ENCODE data around the gene MSH5.

The MSH5 gene

DNA sequence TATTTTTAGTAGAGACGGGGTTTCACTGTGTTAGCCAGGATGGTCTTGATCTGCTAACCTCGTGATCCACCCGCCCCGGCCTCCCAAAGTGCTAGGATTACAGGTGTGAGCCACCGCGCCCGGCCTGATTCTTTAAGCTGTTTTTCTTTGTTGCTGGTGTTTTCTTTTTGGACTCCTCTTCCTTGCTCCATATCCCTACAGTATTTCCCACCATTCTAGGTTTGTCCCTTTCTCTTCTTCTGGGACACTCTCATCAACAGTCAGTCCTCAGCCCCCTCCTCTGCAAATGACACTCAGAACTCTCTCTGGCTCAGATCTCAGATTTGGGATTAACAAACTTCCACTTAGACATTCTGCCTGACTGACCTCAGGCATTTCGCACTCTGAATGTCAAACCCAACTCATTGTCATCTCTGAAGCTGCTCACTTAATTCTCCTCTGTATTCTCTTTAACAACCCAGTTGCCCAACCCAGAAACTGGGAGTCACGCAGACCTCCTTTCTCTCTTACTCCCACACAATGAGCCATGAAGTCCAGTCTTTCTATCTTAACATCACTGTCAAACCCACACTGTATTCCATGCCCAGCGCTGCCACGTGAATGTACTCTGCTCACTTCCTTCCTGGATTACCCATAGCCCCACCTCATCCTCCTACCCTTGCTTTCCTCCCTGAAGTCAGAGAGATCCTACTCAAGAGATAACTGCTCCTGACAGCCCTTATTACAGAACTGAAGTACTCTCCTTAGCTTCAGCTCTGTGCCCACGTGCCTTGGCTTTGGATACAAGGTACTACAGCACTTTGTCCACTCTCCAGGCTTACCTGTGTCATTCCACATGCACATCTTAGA lies 14.1 kb upstream of the MSH5 start:
- no peak overlapping the region for H3K4me3 ChIP-seq
- no peak overlapping the region for H3K27ac ChIP-seq

GRCh38 chr6:31727034-31727716 lies 12.6 kb upstream of the MSH5 start:
- TF ChIP-seq CTCF (IDR thresholded peaks at IDR 0.05) = no peak
- H3K4me3 ChIP-seq = peak overlapping the region; percentile 91
- DNase-seq (ENCODE audit: low spot score) = no peak
- peak overlapping the region; percentile 86 to 99 for H3K27ac ChIP-seq

More for the DNA sequence above, 14.1 kb upstream of the MSH5 start:
- TF ChIP-seq CTCF (IDR thresholded peaks at IDR 0.05) = no peak
- DNase-seq (ENCODE audit: low spot score) = no peak

DNA sequence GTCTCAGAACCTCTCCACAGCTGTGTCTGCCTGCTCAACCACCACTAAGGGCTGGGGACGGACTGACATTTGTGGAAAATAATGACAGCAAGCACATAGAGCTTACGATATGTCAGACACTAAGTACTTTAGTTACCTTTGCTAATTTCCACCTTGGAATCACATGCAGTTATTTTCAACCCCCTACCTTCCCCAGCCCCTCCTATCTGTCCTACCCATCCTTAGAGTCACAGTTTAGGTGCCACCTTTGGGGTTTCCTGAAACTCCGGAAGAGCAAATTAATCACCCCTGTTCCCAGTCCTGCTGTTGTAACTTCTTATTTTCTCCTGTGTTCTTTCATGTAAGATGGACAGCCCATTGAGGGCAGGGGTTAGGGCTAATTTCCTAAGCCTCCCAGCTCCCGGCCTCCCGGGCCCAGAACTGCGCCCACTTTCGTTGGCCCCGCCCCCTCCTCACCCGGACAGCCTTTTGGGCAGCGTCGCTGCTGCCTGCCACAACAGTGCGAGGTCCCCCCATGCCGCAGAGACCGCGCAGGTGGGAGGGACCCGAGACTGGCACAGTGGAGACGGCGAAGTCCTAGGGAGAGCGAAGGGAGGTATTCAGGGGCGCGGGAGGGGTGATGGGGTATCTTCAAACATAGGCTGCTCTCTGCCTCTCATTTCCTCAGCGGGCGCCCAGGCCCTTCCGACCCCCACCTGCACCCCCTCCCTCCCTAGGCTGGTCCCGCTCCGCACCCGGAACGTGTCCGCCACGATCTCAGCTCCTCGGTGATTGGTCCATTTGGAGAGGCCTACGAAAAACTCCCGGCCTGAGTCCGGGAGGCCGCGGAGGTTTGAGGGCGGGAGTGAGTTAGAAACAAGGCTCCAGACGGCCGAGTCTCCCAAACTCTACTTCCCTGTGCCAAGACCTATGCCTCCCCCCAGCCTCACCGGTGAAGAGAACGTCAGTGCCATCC lies 11.8 kb upstream of the MSH5 start:
- Histone ChIP-seq H3K27ac (peak overlapping the region; percentile 86 to 99), H3K4me3 (peak overlapping the region; percentile 91)
- DNase-seq (ENCODE audit: low spot score) = no peak
- TF ChIP-seq CTCF (IDR thresholded peaks at IDR 0.05) = no peak

DNA sequence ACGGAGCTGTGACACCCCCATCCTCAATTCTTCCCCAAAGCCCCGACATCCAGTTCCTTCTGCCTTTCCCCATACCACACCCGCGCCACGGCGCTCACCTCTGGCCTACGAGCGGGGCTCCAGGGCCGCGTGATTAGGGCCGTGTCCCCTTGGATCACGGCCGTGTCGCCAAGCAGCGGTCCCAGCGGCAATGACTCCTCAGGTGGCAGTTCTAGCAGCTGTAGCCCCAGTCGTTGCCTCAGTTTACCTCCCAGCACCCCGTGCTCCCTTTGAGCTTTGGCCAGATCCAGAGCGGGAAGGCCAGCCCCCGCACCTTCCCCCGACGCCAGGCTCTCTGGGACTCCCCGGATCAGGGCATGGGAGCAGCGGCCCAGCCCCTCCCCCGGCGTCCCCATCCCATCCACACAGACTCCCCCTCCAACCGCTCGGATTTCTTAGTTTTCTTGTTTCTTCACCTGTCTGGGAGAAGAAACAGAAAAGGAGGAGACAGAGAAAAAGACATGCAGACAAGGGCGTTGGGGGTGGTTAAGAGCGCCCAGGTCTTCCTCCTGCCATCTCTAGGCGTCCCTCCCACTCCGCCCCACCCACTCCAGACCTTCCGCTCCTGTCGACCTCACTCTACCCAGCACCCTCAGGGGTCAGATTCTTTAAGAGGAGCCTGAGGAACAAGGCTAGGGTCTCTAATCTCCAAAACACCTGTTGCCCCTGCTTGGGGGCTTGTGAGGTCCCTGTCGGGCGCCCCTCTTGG lies 10.9 kb upstream of the MSH5 start, which contains the start of gene DDAH2:
DDAH2 (minus strand) TSS at position 533 of the 748 bp plus-strand sequence; CDS start at position 395, 138 bp downstream.
- no peak for DNase-seq (ENCODE audit: low spot score)
- peak; percentile 25 for TF ChIP-seq CTCF (IDR thresholded peaks at IDR 0.05)
- peak within 1 kb of the TSS; percentile 91 for H3K4me3 ChIP-seq
- peak within 1 kb of the TSS; percentile 86 to 99 for H3K27ac ChIP-seq

DNA sequence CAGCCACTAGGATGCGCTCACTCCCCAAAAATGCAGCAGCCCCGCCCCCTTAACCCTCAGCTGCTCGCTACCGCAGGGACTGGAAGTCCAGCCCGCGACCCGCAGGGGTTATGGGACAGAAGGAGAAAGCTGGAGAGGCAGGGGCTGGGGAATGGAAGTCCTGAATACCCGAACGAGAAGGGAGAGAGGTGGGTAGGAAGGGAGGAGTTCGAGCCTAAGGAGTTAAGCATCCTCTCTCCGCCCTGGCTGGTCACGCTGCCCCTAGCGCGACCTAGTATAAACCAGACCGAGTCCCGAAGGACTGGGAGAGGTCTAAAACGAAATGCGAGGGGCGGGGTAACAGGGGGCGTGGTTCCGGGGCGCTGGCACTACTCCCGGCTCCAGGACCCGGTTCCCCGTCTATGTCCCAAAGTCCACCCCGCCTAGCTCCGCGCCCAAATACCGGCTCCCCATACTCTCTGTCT lies 10.3 kb upstream of the MSH5 start:
- no peak for TF ChIP-seq CTCF (IDR thresholded peaks at IDR 0.05)
- peak; percentile 97 for DNase-seq (ENCODE audit: low spot score)

More for the DNA sequence above, 10.3 kb upstream of the MSH5 start:
- H3K27ac ChIP-seq = peak overlapping the region; percentile 86 to 99
- H3K4me3 ChIP-seq = peak overlapping the region; percentile 91
